Neural cell (in vitro differentiated cells): ENCODE measurements around the gene FCGR1A.
"Not testable (repeated sequence)": the region's sequence is repeated elsewhere in the genome, so short reads cannot be mapped to it uniquely, and the experiment has no call there.

Experiments
- EZH2 ChIP-seq: fragments of 200-600, 300-800 bp; shearing (Covaris generic), sonication (generic); IDR thresholded peaks from 2 replicates; pipeline ENCODE4 v1.6.1; 2014; ENCODE audit warnings: antibody characterized with exemption, low read length, borderline replicate concordance, mild to moderate bottlenecking; ENCODE audit not compliant: insufficient read depth, poor library complexity, severe bottlenecking
- POLR2AphosphoS5 ChIP-seq: IDR thresholded peaks from 2 replicates; pipeline ENCODE4 v1.6.1; 2012
- TAF1 ChIP-seq: IDR thresholded peaks from 2 replicates; pipeline ENCODE4 v1.6.1; 2012; ENCODE audit warnings: low read depth
- TF ChIP-seq, protein P1 (sequence below): fragments of 450-650 bp; IDR thresholded peaks from 2 replicates; pipeline ENCODE4 v1.5.1; 2014; ENCODE audit warnings: antibody characterized with exemption, mild to moderate bottlenecking, moderate library complexity; ENCODE audit not compliant: poor library complexity, severe bottlenecking

- TF ChIP-seq, protein P1, sequence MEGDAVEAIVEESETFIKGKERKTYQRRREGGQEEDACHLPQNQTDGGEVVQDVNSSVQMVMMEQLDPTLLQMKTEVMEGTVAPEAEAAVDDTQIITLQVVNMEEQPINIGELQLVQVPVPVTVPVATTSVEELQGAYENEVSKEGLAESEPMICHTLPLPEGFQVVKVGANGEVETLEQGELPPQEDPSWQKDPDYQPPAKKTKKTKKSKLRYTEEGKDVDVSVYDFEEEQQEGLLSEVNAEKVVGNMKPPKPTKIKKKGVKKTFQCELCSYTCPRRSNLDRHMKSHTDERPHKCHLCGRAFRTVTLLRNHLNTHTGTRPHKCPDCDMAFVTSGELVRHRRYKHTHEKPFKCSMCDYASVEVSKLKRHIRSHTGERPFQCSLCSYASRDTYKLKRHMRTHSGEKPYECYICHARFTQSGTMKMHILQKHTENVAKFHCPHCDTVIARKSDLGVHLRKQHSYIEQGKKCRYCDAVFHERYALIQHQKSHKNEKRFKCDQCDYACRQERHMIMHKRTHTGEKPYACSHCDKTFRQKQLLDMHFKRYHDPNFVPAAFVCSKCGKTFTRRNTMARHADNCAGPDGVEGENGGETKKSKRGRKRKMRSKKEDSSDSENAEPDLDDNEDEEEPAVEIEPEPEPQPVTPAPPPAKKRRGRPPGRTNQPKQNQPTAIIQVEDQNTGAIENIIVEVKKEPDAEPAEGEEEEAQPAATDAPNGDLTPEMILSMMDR, result not testable (repeated sequence)
- TF ChIP-seq EZH2, TAF1, POLR2AphosphoS5: not testable (repeated sequence)
These were observed 6.9 kb upstream of the FCGR1A start for GRCh38 chr1:149775510-149776147.
